ENCODE data around the gene GPR27.

The GPR27 gene

GRCh38 chr3:71785532-71786216, 32.0 kb downstream of the GPR27 start:
- no peak for DNase-seq (ENCODE audit: low spot score)

DNA sequence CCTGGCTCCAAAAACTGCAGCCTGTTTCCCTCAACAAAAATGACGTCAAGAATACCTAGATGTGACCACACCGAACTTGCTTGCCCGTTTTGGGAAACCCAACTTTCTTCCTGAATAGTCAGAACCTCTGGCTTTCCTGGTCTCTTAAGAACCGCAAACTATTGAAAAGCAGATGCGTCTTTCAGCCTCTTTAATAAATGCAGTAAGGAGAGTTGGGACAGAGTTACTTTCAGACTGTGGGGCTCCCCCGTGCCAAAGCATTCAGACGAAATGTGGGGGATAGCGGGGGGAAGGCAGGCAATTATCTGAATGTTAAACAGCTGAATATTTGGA, 32.5 kb downstream of the GPR27 start:
- DNase-seq (ENCODE audit: low spot score): no peak

DNA sequence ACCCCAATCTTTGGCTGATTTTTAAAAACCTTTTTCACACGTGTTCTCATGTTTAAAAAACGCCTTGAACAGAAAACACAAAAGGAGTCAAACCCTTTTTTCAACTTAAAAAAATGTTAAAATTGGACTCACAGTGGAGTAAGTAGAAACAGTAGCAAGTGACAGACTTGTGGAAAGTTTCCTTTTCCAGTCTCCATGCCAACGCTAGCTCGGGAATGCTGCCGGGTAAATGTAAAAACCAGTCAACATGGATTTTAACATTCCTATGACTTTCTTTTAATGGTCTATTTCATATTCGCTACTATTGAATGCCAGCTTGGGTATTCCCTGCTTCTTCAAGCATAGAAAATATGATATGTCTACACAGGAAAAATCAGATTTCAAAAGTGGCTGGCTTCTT, 32.9 kb downstream of the GPR27 start:
- DNase-seq (ENCODE audit: low spot score): no peak

- DNase-seq (ENCODE audit: low spot score): no peak
These were observed 34.3 kb downstream of the GPR27 start for GRCh38 chr3:71787851-71788405.

GRCh38 chr3:71789922-71790321, 36.3 kb downstream of the GPR27 start:
- DNase-seq (ENCODE audit: low spot score): no peak

GRCh38 chr3:71791634-71792033, 38.0 kb downstream of the GPR27 start:
- no peak for DNase-seq (ENCODE audit: low spot score)

DNA sequence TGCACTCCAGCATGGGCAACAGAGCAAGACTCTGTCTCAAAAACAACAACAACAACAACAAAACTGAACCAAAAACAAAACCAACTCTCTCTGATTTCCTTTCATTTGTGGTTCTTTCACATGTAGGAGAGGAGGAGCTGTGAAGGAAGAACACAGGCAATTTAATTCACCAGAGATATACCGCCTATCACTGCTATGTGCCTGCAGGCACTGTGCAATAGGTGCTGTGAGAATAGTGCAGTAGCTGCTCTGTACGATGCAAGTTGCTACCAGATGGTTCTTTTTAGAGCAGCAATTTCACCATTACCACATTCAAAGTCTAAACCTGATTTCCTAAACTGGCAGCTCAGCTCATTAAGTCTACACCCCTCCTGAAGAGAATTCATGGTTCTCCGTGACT, 42.6 kb downstream of the GPR27 start:
- DNase-seq (ENCODE audit: low spot score): no peak

GRCh38 chr3:71797455-71797854, 43.8 kb downstream of the GPR27 start:
- DNase-seq (ENCODE audit: low spot score): no peak

- DNase-seq (ENCODE audit: low spot score): no peak
These were observed 46.4 kb downstream of the GPR27 start for GRCh38 chr3:71800023-71800422.

GRCh38 chr3:71801986-71802385, 48.3 kb downstream of the GPR27 start:
- no peak for DNase-seq (ENCODE audit: low spot score)

- no peak for DNase-seq (ENCODE audit: low spot score)
These were observed 49.6 kb downstream of the GPR27 start for GRCh38 chr3:71803248-71803647.

- no peak for DNase-seq (ENCODE audit: low spot score)
These were observed 51.5 kb downstream of the GPR27 start for GRCh38 chr3:71805199-71805598.

DNA sequence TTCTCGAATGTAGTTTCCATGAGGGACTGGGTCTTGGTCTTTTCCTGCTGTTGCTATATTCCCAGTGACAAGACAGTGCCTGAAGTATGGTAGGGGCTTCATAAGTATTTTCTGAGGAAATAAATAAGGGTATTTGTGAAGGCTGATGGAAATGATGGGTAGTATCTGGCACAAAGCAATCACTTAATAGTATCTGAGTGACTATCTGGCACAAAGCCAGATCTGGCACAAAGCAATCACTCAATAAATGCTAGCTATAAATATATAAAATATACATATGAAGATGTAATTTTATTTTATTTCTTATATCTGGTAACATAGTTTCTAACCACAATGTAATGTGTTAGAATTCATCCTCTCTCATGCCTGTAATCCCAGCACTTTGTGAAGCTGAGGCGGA, 52.0 kb downstream of the GPR27 start:
- DNase-seq (ENCODE audit: low spot score): no peak
